Forelimb muscle (tissue), 1 donor: ENCODE results near the gene HPSE2. TPM values are rescaled to one million over a fixed set of nuclear protein-coding genes. Genes with fewer than 3 reads are reported as not detected.
"Not testable (repeated sequence)": the region's sequence is repeated elsewhere in the genome, so short reads cannot be mapped to it uniquely, and the experiment has no call there.

Source experiments
- DNase-seq: peaks from one replicate; pipeline ENCODE4 v3.0.0-alpha.2; 2013; ENCODE audit warnings: low read depth
- polyA plus RNA-seq: library from polyadenylated mRNA; unstranded; fragments of 120-200 nt; gene quantifications from one replicate; pipeline ENCODE4 v1.2.1, GENCODE V29; 2013; ENCODE audit not compliant: insufficient read length

Gene HPSE2
- polyA plus RNA-seq, 1 donor, result 0.25 TPM

DNA sequence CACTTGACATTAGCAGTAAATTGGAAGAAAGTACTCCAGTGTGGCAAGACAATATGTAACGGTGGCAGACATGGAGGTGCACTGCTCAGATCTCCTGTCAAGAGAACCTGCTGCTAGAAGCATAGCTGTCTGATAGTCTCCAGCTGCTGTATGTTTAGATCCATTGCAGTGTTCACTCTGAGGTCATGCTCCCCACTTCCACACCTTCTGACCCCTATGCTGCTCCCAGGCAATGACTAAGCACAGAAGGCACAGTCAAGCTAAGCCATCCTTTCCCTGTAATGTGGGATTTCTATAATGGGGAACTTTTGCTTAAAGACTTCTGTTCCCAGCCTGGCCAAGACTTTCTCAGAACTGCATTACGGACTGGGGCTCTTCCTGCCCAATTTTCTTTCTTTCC, 315.8 kb downstream of the HPSE2 start:
- no peak for DNase-seq

DNA sequence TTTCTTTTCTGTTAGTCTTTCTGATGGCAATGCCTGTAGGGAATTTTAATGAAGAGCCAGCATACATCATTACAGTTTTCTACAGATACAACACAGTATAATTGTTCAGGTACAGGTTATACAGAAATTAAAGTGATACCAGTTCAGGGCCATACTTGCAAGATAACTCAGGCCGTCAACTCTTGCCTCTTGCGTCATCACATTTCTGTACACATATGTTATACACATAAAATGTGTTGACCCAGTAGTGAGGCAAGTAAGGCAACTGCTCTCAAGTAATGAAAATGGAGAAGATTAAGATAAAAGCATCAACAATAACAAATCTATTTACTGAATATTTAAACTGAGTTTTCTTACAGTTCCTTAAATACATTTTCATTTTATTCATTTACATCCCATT, 317.8 kb downstream of the HPSE2 start:
- no peak for DNase-seq

GRCh38 chr10:98916526-98917125, 319.0 kb downstream of the HPSE2 start:
- DNase-seq, result no peak

DNA sequence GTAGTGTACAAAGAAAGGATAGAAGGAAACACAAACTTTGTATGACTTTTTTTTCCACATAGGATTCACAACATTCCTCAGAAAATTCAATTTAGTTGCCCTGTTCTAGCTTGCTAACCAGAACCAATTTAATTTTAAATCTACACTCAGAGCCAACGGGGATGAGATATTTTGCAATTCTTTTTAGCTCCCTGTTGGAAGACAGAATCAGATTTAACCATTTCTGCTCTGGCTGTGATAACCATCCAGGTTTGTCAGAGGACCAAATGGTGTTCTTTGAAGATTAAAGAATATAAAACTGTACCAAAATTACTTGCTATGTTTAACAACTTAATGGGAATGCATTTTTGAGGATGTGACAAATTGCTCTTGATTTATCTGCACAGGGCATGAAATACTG, 319.7 kb downstream of the HPSE2 start:
- no peak for DNase-seq

DNA sequence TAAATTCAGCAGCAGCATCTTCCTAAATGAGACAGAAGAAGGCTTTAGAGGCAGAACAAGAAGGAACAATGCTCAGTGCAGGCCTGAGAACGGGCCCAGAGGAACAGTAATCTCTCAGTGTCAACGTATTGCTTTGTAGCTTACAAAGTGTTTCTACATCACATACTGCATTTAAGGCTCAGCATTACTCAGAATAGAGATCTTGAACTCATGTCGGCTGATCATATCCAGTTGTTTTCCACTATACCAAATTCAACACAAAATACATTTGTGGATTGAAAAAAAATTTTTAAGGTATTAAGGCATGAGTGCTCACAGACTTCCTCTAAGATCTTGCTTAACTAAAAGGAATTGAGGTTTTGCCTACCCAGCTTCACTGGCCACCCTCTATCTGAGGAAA, 325.1 kb downstream of the HPSE2 start:
- DNase-seq, result no peak

GRCh38 chr10:98910048-98910447, 325.6 kb downstream of the HPSE2 start:
- no peak for DNase-seq

DNA sequence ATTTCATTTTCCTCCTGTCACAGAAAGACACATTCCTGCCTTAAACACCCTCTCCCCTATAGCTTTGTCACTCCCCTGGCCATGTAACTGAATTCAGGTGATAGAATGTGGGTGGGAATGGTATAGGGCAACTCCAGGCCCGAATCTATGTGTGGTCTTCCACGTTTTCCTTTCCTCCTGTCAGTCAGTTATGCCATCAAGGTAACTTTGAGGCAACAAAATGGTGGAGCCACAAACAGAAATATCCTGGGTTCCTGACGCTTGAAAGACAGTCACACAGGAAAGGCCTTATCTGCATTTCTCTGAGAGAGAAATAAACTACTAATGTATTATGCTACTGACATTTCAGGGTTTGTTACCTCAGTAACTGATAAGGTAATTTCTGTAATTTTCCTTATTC, 326.8 kb downstream of the HPSE2 start:
- DNase-seq, result no peak

DNA sequence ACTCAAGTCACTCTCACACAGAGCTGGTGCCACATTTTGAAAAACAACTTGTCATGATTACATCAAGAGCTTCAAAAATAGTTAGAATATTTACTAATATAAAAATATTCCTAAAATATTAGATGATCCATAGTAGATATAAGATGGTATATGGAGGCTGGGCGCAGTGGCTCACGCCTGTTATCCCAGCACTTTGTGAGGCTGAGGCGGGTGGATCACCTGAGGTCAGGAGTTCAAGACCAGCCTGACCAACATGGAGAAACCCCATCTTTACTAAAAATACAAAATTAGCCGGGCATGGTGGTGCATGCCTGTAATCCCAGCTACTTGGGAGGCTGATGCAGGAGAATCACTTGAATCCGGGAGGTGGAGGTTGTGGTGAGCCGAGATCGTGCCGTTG, 327.4 kb downstream of the HPSE2 start:
- DNase-seq, result not testable (repeated sequence)

DNA sequence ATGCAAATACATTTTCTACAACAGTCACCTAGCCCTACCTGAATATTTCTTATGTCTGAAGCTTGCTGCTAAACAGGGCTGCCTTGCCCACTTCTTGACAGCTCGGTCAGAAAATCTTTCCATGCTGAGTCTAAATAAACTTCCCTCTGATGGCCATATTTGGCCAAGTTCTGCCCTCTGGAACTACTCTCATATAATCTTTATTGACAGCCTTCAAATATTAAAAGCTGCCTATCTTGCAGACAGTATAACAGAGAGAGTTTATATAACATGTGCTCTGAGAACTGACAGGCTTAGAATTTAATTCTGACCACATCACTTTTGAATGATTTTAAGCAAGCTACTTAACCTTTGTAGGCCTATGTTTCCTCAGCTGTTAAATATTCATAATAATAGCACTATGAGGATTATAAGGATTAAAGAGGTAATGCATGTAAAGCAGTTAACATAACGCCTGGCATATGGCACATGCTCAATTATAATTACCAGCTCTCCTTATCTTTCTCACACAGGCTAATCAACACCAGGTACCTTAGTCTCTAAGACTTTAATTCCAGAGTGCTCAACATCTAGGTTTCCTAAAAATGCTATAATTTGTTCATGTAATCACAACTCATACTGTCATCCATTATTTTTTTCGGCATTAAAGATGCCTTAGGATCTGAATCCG, 334.1 kb downstream of the HPSE2 start:
- no peak for DNase-seq

GRCh38 chr10:98899018-98899417, 336.6 kb downstream of the HPSE2 start:
- DNase-seq, result no peak

DNA sequence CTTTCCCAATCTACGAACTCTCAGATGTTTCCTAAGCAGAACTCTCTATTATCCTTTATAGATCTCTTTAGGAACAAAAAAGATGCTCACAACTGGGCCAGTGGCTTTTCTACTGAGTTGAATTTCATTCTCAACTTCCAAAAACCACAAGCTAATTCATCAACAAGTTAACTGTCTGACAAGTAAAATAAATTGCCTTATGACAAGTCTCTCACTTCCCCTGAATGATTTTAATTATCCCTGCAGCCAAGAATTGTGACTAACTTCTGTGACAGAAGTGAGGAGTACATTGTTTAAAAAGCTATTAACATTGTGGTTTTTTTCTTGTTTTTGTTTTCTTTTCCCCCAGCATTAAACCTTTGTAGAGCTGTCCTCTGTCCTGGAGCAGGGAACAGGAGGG, 343.1 kb downstream of the HPSE2 start:
- no peak for DNase-seq

DNA sequence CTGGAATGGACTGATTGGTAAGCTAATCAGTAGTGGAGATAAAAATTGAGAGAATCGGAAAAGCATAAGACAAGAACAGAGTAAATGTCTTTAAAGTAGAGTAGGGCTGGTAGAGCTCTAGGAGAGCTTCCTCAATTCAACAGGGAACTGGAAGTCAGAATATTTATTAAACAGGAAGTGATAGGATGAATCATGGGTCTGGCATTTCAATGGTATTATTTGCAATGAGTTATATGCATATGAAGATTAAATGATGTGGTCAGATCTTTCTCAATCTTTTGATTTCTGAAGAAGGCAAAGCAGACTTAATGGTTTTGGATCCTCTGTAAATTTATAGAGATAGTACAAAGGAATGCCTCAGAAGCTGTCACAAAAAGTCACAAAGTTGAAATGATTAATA, 349.0 kb downstream of the HPSE2 start:
- DNase-seq, result no peak

DNA sequence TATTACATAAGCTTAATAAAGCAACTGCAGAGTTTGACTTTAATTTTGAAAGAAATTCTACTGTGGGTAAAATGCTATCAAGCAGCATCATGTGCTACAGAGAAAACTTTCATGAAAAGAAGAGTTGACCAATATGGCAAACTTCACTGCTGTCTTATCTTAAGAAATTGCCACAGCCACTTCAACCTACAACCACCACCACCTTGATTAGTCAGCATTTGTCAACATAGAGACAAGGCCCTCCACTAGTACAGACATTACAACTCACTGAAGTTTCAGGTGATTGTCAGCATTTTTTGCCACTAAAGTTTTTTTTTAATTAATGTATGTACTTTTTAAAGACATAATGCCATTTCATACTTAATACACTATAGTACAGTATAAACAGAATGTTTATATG, 350.3 kb downstream of the HPSE2 start:
- no peak for DNase-seq

DNA sequence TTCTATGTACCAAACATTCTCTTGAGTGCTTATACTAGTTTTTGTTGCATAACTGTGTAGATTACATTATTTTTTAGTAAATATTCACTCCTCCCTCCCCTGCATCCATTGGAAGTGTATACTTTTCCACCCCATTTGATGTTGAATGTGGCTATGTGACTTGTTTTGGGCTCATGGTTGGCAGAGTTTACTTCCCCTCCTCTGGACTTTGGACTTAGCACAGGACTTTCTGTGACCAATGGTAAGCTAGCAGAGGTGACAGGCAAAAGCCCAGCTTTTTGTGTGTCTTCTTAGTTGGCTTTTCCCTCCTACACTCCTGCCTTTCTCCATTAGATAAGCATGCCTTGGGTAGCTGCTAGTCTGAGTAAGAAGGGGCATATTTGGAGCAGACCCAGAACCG, 353.9 kb downstream of the HPSE2 start:
- DNase-seq, result no peak

DNA sequence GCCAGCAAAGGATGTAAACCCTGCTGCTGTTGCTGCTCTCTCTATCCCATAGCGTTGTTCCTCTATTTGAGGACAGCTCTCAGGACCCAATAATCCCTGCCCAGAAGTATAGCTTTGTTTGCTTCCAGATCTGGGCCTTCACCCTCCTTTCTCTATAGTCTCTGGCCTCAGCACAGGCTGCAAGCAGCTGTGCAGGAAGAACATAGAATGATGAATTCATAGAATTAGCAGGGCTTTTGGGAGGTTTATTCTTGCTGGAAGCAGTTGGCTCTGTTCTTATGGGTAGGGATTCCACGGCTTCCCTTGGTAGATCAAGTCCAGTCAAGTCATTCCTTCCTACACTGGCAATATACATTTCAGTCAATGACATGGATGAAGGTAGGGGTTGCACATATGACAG, 354.7 kb downstream of the HPSE2 start:
- no peak for DNase-seq

DNA sequence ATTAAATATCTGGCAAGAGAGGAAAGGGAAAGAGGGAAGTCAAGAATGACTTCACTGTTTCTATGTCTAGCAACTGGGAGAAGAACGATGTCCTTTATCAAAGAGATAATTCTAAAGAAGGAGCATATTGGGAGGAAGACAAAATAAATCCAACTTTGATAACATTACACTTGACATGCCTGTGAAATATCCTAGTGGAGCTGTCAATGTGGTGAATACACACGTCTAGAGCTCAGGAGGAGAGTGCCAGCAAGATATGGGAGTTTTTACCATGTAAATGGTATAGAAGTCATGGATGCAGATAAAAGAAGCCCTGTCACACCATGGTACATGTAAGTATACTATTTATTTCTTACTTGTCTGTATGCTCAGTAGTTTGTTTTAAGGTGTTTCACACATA, 356.7 kb downstream of the HPSE2 start:
- DNase-seq, result no peak

GRCh38 chr10:98878418-98878817, 357.2 kb downstream of the HPSE2 start:
- DNase-seq, result no peak

DNA sequence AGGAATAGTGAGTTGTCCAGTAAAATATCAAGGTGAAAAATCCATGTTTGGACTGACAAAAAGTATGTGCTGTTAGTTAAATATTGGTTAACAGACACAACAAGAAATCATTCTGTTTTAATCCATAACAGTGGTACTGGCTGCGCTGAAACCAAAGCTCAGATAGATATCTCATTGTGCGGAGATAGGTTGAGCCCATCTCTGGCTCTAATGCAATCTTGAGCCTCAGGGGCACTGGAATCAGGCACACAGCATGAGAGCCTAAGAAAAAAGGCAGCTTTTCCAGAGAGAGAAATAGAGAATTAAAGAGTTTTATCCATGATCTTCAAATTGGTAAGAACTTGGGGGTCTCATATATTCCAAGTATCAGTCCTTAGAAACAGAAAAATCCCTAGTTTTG, 373.7 kb downstream of the HPSE2 start:
- DNase-seq, result no peak

DNA sequence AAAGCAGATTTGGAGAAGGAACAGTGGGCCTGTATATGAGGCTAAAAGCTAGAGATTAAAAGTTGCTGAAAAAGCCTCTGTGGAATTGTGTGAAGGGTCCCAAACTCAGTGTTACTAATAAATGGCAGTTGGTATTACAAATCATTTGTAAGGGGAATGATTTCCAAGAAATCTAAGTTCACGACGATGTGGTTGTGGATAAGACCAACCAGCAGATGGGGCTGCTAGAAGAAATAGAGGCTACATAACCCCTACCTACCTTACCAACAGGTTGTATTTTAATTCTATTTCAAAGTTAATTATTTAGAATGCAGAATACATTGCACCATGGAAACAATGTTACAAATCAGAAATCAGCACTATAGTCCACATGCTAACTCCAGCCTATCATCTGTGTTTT, 377.1 kb downstream of the HPSE2 start:
- no peak for DNase-seq

- DNase-seq, result no peak
Measured at GRCh38 chr10:98855403-98856189, 380.1 kb downstream of the HPSE2 start.

DNA sequence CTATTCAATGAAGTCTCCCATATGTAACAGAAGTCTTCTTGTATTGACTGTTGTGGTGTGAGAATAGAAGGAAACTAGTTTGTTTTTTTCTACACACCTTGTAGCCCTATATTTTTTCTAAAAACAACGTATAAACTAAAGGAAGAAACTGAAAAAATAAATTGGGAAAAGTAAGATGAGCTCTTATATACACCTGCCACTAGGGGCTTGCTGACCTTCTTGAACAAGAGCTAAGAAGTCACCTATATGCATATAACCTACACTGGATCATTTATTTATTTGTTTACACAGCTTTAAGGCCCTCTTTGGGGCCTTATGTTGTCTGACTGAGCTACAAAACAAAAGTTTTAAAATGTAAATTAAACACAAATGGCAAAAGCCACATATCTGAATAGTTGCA, 383.0 kb downstream of the HPSE2 start:
- DNase-seq, result no peak

DNA sequence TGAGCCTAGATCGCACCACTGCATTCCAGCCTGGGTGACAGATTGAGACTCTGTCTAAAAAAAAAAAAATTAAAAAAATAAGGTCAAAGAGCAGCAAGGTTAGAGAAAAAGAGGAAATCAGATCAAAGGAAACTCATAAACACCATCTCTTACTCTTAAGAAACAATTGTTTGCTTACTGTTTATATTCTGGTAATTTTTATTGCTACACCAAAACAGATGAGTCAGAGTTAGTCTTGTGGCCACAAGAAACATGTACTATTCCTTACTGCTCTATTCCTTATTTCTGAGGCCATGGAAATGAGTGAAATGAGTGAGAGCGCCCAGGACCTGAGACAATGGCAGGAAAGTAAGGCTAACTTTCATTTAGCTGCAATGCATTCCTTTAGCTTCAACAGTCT, 387.3 kb downstream of the HPSE2 start:
- no peak for DNase-seq

GRCh38 chr10:98846787-98847186, 388.9 kb downstream of the HPSE2 start:
- DNase-seq, result no peak
